ENCODE data around the gene NUDT3.
"Not testable (repeated sequence)": the region's sequence is repeated elsewhere in the genome, so short reads cannot be mapped to it uniquely, and the experiment has no call there.

NUDT3 gene

GRCh38 chr6:34366639-34366921 is 25.9 kb downstream of the NUDT3 start:
- Histone ChIP-seq H3K9ac (ENCODE audit: low read depth, low read length) (no peak overlapping the region), H3K9me3 (ENCODE audit: control insufficient read depth, insufficient read depth, low read length) (no peaks in the 10 kb centered on the region), H3K4me1 (ENCODE audit: insufficient read depth, low read length) (peaks cover 11% of the 10 kb centered on the region), H3K36me3 (ENCODE audit: insufficient read depth, low read length) (no peaks in the 10 kb centered on the region)

GRCh38 chr6:34365781-34366638 is 26.5 kb downstream of the NUDT3 start:
- peaks cover 11% of the 10 kb centered on the region for H3K4me1 ChIP-seq (ENCODE audit: insufficient read depth, low read length)
- not testable (repeated sequence) for H3K9me3 ChIP-seq (ENCODE audit: control insufficient read depth, insufficient read depth, low read length); H3K36me3 ChIP-seq (ENCODE audit: insufficient read depth, low read length); H3K9ac ChIP-seq (ENCODE audit: low read depth, low read length)

- not testable (repeated sequence) for H3K36me3 ChIP-seq (ENCODE audit: insufficient read depth, low read length); H3K9ac ChIP-seq (ENCODE audit: low read depth, low read length); H3K9me3 ChIP-seq (ENCODE audit: control insufficient read depth, insufficient read depth, low read length)
- peaks cover 11% of the 10 kb centered on the region for H3K4me1 ChIP-seq (ENCODE audit: insufficient read depth, low read length)
These were observed 28.8 kb downstream of the NUDT3 start for GRCh38 chr6:34363681-34364075.

GRCh38 chr6:34362909-34363680 is 29.4 kb downstream of the NUDT3 start:
- H3K9ac ChIP-seq (ENCODE audit: low read depth, low read length): no peak overlapping the region
- no peaks in the 10 kb centered on the region for H3K36me3 ChIP-seq (ENCODE audit: insufficient read depth, low read length)
- peaks cover 11% of the 10 kb centered on the region for H3K4me1 ChIP-seq (ENCODE audit: insufficient read depth, low read length)
- H3K9me3 ChIP-seq (ENCODE audit: control insufficient read depth, insufficient read depth, low read length): no peaks in the 10 kb centered on the region

- Histone ChIP-seq H3K36me3 (ENCODE audit: insufficient read depth, low read length) (no peaks in the 10 kb centered on the region), H3K9me3 (ENCODE audit: control insufficient read depth, insufficient read depth, low read length) (no peaks in the 10 kb centered on the region), H3K4me1 (ENCODE audit: insufficient read depth, low read length) (peaks cover 11% of the 10 kb centered on the region), H3K9ac (ENCODE audit: low read depth, low read length) (no peak overlapping the region)
These were observed 30.3 kb downstream of the NUDT3 start for GRCh38 chr6:34362176-34362575.

- Histone ChIP-seq H3K9ac (ENCODE audit: low read depth, low read length) (no peak overlapping the region), H3K9me3 (ENCODE audit: control insufficient read depth, insufficient read depth, low read length) (no peaks in the 10 kb centered on the region), H3K36me3 (ENCODE audit: insufficient read depth, low read length) (no peaks in the 10 kb centered on the region), H3K4me1 (ENCODE audit: insufficient read depth, low read length) (peaks cover 11% of the 10 kb centered on the region)
These were observed 31.9 kb downstream of the NUDT3 start for GRCh38 chr6:34360556-34360955.

GRCh38 chr6:34359418-34360158 is 32.9 kb downstream of the NUDT3 start:
- no peaks in the 10 kb centered on the region for H3K9me3 ChIP-seq (ENCODE audit: control insufficient read depth, insufficient read depth, low read length)
- peaks cover 11% of the 10 kb centered on the region for H3K4me1 ChIP-seq (ENCODE audit: insufficient read depth, low read length)
- H3K36me3 ChIP-seq (ENCODE audit: insufficient read depth, low read length): no peaks in the 10 kb centered on the region
- H3K9ac ChIP-seq (ENCODE audit: low read depth, low read length): no peak overlapping the region

- Histone ChIP-seq H3K36me3 (ENCODE audit: insufficient read depth, low read length) (no peaks in the 10 kb centered on the region), H3K9ac (ENCODE audit: low read depth, low read length) (no peak overlapping the region), H3K9me3 (ENCODE audit: control insufficient read depth, insufficient read depth, low read length) (no peaks in the 10 kb centered on the region), H3K4me1 (ENCODE audit: insufficient read depth, low read length) (peaks cover 7% of the 10 kb centered on the region)
These were observed 34.0 kb downstream of the NUDT3 start for GRCh38 chr6:34358389-34358905.

- H3K9me3 ChIP-seq (ENCODE audit: control insufficient read depth, insufficient read depth, low read length): no peaks in the 10 kb centered on the region
- H3K9ac ChIP-seq (ENCODE audit: low read depth, low read length): no peak overlapping the region
- H3K36me3 ChIP-seq (ENCODE audit: insufficient read depth, low read length): no peaks in the 10 kb centered on the region
- H3K4me1 ChIP-seq (ENCODE audit: insufficient read depth, low read length): peaks cover 2% of the 10 kb centered on the region
These were observed 34.5 kb downstream of the NUDT3 start for GRCh38 chr6:34357937-34358336.

- H3K36me3 ChIP-seq (ENCODE audit: insufficient read depth, low read length): no peaks in the 10 kb centered on the region
- no peak overlapping the region for H3K9ac ChIP-seq (ENCODE audit: low read depth, low read length)
- no peaks in the 10 kb centered on the region for H3K9me3 ChIP-seq (ENCODE audit: control insufficient read depth, insufficient read depth, low read length)
- H3K4me1 ChIP-seq (ENCODE audit: insufficient read depth, low read length): no peaks in the 10 kb centered on the region
These were observed 36.6 kb downstream of the NUDT3 start for GRCh38 chr6:34355889-34356288.

- not testable (repeated sequence) for H3K4me1 ChIP-seq (ENCODE audit: insufficient read depth, low read length); H3K9me3 ChIP-seq (ENCODE audit: control insufficient read depth, insufficient read depth, low read length); H3K9ac ChIP-seq (ENCODE audit: low read depth, low read length); H3K36me3 ChIP-seq (ENCODE audit: insufficient read depth, low read length)
These were observed 38.2 kb downstream of the NUDT3 start for GRCh38 chr6:34354230-34354629.

GRCh38 chr6:34353530-34353929 is 38.9 kb downstream of the NUDT3 start:
- not testable (repeated sequence) for H3K9ac ChIP-seq (ENCODE audit: low read depth, low read length); H3K36me3 ChIP-seq (ENCODE audit: insufficient read depth, low read length); H3K9me3 ChIP-seq (ENCODE audit: control insufficient read depth, insufficient read depth, low read length); H3K4me1 ChIP-seq (ENCODE audit: insufficient read depth, low read length)

GRCh38 chr6:34352305-34352937 is 40.0 kb downstream of the NUDT3 start:
- Histone ChIP-seq H3K4me1 (ENCODE audit: insufficient read depth, low read length) (no peaks in the 10 kb centered on the region), H3K36me3 (ENCODE audit: insufficient read depth, low read length) (no peaks in the 10 kb centered on the region), H3K9ac (ENCODE audit: low read depth, low read length) (no peak overlapping the region), H3K9me3 (ENCODE audit: control insufficient read depth, insufficient read depth, low read length) (no peaks in the 10 kb centered on the region)

GRCh38 chr6:34350934-34351217 is 41.6 kb downstream of the NUDT3 start:
- H3K4me1 ChIP-seq (ENCODE audit: insufficient read depth, low read length): no peaks in the 10 kb centered on the region
- H3K36me3 ChIP-seq (ENCODE audit: insufficient read depth, low read length): no peaks in the 10 kb centered on the region
- no peak overlapping the region for H3K9ac ChIP-seq (ENCODE audit: low read depth, low read length)
- H3K9me3 ChIP-seq (ENCODE audit: control insufficient read depth, insufficient read depth, low read length): no peaks in the 10 kb centered on the region
